ENCODE results near the gene SLC35E2B.
A peak's percentile ranks its signal among the peaks of the same experiment; 100 is the strongest.
"Not testable (repeated sequence)": the region's sequence is repeated elsewhere in the genome, so short reads cannot be mapped to it uniquely, and the experiment has no call there.

Gene SLC35E2B

DNA sequence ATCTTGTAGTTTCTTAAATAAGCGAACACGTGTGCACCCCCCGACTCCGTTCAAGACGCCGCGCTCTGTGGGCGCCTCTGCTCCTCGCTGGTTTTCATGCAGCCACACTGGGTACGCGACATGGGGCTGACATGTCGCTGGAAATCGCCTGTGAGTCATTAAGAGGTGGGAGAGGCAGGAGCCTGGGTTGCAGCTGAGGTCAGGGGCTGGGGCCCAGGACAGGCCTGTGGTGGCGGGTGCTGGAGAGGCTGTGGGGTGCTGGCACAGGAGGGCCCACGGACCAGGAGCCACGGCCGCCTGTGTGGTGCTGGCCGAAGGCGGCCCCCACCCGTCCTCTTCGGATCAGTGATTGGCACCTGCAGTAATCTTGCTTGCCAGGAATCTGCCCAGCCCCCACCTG is 17.8 kb downstream of the SLC35E2B start:
- not testable (repeated sequence) for DNase-seq (ENCODE audit: low read depth)

DNA sequence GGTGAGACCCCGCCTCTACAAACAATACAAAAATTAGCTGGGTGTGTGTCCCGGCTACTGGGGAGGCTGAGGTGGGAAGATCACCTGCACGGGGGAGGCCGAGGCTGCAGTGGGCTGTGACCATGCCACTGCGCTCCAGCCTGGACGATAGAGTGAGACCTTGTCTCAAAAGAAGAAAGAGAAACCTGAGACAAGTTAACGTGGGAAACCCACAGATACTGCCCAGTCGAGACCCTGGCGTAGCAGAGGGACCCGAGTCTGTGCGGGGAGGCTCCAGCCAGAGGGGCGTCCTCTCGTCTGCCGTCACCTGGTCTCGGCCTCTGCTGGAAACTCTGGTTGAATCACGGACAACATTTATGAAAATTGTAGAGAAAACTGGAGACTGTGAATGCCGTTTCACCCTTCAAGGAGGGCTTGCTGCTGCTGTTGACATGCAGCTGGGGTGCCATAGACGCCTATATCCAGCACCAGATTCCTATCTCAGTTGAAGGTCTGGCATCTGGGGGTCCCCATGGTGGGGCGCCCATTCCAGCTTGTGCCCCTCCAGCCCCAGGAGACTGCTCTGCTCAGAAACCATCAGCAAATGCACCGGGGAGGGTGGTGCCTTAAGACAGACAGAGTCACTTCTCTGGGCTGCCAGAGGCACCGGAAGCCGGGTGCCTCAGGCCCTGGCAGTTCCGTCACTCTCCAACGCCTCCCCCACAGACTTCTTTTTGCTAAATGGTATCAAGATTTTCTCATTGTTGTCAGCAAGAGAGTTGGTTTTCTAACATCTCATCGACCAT is 20.2 kb downstream of the SLC35E2B start:
- no peak for DNase-seq (ENCODE audit: low read depth)

DNA sequence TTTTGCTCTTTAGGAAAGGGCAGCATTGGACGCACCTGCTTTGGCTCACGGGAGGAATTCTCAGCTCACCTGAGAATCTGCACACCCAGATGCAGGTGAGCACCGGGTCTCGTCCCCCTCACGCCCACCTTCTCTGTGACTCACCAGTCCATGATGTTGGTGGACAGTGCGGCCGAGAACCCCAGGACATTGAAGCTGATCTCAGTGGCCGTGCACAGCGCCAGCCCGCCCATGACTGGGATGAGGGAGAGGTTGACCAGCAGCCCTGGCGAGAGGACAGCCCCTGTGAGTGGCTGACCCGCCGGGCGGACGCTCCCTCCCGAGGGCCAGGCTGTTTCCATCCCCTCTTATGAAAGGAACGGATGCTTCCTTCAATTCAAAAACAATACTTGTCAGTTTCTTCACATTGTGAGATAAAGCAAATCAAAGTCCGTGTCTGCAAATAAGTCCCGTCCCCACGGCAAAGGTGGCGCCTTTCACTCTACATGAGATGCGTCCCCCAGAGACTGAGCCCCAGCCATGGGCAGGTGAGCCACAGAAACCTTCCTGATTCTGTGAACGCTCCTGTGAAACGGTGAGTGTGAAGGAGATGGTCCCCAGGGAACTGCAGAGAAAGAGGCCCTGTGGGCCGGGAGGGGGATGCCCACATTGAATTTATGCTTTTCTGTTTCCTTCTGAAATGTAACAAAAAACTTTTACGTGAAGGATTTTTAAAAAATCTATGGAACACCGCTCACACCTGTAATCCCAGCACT is 21.1 kb downstream of the SLC35E2B start:
- no peak for DNase-seq (ENCODE audit: low read depth)

DNA sequence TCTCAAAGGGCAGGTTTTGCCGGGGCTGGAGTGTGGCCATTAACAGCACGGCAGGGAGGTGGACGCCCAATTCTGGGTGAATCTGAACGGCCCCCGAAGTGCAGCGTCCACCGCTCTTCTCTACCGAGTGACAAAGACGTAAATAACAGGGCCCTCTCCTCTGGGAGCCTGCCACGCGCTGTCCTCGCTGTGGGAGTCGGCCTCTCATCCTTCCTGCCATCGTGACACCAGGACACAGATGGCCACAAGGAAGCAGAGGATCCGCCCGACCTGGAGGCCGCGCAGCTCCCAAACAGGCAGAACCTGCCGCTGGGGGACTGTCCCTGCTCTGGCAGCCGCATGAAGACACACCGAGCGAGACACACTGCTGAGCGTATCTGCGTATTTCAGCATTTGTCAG is 21.7 kb downstream of the SLC35E2B start:
- no peak for DNase-seq (ENCODE audit: low read depth)

DNA sequence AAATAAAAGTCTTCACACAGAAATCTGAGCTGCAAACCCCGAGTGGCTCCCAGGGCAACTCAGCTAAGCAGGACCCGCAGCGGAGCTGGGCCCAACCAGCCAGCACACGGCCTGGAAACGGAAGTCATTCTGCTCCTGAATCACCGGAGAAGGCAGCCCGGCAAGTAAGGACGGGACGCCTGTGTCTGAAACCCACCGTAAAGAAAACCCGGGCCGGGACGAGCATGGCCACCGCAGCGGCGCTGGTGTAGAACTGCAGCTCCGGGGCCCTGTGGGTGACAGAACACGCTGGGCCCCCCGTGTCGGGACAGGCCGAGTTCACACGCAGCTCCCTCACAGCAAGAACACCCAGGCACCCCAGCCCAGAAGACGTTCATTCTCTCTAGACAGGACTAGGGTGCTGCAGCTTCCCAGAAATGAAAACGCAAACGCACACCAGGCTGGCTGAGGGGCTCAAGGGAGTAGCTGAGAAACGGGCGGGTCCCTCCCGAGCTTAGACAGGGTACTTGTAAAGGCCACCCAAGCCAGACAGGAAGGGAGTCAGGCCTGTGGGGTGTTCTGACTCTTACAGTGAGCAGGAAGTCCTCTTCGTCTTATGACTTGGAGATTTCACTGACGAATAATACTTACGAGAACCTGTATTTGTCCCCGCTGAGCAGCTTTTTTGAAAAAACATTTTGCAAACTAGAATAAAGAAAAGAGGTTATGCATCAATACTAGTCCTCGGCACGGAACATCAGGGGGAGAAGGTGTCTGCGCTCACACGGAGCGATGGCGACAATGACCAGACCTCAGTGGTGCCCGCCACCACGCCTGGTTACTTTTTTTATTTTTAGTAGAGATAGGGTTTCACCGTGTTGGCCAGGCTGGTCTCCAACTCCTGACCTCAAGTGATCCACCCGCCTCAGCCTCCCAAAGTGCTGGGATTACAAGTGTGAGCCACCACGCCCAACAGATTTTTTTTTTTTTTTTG is 22.8 kb downstream of the SLC35E2B start:
- no peak for DNase-seq (ENCODE audit: low read depth)

DNA sequence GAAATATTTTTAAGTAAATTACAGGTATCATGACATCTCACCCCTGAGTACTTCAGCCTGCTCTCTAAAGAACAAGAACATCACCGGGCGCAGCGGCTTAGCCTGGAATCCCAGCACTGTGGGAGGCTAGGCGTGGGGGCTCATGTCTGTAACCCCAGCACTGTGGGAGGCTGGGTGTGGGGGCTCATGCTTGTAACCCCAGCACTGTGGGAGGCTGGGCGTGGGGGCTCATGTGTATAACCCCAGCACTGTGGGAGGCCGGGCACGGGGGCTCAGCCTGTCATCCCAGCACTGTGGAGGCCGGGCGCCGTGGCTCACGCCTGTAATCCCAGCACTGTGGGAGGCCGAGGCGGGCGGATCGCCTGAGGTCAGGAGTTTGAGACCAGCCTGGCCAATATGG is 26.1 kb downstream of the SLC35E2B start:
- DNase-seq (ENCODE audit: low read depth), result no peak

DNA sequence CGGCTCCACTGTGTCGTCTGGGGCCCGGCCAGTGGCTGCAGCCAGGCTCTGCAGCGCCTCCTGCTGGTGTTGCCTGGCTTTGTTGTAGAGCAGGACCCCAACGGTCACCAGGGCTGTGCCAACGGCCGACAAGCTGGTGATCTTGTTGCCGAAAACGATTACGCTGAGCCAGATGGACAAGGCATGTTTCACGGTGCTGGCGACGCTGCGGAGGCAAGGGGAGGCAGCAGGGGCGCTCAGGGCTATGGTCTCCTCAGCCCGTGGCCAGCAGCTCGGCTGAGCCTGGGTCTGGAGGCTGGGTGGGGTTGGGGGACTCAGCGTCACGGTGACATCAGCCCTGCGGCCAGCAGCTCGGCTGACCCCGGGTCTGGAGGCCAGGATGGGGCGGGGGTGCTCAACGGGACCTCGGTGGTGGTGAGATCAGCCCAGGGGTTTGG is 26.8 kb downstream of the SLC35E2B start:
- DNase-seq (ENCODE audit: low read depth), result no peak

DNA sequence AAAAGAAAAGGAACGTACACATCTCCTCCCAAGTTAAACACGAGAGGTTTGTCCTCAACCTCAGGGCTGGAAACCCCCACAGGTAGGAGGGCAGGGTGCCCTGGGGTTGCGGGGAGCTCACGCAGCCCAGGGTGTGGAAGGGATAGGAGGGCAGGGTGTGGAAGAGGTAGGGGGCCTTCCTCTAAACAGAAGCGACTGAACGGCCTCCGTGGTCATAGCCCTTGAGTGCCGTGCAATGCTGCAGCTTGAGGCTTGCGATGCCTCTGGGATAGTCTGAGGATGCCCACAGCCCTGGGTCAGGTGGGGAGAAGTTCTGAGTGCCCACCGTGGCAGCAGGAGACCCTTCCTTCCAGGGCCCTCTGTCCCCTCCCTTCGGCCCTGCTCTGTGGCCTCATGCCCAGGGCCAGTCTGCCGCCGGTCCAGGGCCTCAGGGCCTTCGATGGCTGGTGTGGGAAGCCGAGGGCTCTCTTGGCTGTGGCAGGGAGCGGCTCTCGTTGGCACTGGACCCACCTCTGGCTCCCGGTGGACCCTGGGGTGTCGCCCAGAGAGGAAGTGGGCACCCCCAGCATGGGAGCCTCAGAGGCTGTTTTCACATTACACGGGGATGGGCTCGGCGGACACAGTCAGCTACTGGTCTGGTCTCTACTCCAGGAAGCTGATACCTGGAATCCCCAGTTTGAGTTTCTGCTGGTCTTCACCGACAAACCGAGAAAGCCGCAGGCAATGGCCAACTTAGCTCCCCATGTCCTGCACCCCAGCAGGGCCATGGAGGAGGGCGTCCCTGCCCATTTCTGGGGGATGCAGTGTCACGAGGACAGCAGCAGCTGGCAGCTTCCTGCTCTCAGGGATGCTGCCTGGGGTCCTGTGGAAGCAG is 27.4 kb downstream of the SLC35E2B start:
- DNase-seq (ENCODE audit: low read depth), result no peak

DNA sequence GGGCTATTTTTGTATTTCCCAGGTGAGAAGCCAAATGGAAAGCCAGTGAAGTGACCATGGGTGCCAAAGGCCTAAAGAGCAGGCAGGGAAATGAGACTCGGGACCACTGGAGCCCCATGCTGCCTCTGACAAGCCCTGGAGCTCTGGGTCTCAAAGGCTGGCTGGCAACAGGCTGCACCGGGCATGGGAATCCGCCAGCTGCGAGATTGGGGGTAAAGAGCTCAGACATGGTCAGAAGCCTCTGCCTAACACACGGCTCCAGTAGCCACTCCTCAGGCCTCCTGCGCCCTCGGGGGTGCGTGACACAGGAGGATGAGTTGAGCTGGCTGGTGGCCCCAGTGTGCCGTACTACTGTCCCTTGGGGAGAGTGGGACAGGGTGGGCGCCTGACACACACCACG is 28.3 kb downstream of the SLC35E2B start:
- not testable (repeated sequence) for DNase-seq (ENCODE audit: low read depth)

DNA sequence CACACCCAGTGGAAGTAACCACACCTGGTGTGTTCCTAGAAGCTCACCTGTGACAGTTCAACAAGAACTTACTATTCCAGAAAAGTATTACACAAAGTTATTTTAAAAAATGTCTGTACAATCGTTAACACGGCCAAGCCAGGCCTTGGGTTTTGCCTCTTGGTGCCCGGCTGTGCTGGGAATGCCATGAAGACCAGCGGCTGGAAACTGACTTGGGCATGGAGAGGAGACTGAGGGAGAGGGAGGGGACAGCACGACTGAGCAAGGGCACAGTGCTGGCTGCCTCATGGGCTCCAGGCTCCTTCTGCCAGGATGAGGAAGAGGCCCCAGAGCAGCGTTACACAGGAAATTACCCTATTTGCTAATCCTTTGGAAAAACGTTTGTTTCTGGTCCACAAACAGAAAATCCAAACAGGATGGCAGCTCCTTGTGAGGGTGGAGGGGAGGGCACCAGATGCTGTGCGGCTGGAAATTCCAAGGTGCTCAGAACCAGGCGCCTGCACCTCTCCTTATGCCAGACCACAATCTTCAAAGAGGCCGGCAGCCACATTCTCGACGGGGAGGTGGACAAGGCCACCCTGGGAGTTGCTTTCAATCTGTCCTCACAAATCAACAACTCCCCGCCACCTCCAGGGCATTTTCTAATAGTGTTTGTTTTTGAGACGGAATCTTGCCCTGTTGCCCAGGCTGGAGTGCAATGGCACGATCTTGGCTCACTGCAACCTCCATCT is 29.6 kb downstream of the SLC35E2B start:
- not testable (repeated sequence) for DNase-seq (ENCODE audit: low read depth)

DNA sequence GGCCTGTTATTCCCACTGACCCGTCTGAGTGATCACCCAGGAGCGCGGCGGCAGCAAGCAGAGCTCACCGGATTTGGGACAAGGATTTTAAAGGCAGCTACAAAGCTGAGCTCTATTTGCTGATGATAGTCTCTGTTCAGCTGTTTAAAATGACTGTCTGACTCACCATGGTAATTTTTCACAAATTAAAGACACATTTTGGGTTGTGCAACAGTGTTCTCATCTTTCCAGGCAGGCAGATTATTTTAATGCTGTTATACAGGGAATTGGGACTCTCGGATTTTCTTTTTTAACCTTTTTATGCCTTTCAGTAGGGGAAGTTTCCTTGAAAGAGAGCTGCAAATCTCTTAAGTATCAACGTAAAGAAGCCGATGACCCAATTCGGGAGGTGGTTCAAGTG is 30.2 kb downstream of the SLC35E2B start:
- not testable (repeated sequence) for DNase-seq (ENCODE audit: low read depth)

DNA sequence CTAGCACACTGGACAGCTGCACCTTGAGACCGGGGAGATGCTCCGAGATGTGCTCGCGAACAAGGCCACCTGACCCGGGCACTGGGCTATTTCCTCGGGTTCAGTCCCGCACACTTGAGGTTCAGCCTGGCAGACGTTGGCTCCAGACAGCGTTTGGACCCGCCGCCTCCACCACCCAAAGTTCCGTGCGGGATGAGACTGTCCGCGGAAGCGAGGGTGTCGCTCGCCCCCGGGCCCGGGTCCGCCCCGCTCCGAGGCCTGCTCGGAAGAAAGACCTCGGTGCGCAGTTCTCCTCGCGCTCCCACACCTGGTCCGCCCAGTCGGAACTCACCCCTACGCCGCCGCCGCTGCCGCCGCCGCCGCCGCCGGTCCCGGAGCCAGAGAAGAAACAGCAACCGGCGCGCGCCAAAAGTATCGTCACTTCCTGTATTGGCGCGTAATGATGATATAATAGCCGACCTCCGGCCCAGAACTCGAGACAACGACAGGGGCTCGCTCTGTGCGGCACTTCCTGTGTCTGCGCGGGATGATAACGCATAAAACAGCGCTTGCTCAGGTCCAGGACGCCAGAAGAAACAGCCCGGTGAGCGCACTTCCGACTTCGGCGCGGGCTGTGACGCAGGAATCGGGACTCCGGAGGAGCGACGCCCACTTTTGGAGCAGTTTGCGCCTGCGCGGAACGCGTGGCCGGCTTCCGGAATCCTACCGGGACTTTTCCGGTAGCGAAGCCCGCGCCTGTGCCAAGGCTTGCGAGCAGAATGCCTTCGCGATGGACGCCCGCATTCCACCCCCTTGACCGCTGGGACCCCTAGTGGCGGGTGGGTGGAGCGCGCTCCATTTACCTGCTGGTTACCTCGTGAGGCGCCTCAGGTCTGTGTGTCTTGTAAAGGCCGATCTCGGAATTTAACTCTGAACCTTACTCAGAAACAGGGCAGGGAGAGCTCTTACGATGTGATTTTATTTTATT is 33.7 kb downstream of the SLC35E2B start, which contains the start of gene CDK11B:
CDK11B (minus strand) TSS at position 422 of the 967 bp plus-strand sequence. CDS start 1,519 bp downstream, outside the sequence.
- peak; percentile 98 for DNase-seq (ENCODE audit: low read depth)

DNA sequence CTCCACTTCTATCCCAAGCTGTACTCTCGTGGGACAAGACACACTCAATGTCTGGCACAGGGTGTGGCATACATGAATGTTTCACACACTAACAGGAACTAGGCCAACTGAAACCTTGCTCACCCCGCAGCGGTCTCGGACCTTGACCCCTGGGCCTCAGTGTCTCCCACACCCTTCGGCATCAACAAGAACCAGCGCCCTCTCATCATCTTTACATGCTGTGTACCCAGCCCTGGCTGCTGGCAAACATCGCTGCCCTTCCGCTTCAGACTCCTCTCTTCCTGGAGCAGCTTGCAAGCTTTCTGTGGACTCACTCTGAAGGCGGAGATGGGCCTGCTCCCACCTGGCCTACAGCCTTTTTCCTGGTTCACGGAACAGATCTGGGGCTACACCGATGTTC is 44.3 kb downstream of the SLC35E2B start:
- DNase-seq (ENCODE audit: low read depth), result not testable (repeated sequence)

DNA sequence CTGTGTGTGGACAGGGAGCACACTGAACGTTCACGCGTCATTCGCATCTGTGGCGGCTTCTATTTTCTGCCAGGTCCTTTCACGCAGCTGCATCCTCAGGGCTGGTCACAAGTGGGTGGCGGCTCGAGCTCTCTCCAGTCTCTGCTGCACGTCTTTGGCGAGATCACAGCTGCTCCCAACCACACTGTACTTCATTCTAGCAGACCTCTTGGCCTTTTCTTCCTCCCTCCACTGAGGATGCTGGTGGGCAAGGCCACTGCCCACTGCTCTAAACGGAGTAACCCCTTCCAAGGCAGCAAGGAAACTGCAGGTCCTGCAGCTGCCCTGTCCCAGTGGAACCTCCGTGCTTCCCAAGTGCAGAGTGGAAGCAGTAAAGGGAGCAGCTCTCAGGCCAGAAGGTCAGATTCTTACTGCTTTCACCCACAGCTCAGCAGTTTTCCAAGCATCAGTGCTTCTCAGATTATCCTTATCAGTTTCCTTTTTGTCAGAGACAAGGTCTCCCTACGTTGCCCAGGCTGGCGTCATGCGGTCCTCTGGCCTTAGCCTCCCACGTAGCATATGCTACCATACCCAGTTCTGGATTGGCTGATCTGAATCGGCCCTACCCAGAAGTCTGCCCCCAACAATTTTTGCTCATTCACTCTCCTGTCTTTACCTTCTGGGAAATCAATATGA is 44.9 kb downstream of the SLC35E2B start:
- not testable (repeated sequence) for DNase-seq (ENCODE audit: low read depth)

DNA sequence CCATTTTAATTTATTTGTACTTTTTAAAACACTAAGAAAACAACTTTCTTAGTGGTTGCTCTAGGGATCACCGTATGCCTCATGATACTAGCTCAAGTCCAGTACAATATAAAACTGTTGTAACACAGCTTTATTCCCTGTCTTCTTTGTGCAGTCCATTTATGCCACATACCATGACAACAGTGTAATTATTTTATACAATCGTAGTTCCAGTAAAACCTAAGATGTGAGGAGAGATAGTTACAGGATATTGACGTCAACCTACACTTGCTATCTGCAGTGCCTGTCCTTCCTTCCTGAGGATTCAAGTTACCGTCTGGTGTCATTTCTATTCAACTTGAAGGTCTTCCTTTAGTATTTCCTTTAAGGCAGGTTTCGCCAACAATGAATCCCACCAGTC is 46.3 kb downstream of the SLC35E2B start:
- not testable (repeated sequence) for DNase-seq (ENCODE audit: low read depth)

DNA sequence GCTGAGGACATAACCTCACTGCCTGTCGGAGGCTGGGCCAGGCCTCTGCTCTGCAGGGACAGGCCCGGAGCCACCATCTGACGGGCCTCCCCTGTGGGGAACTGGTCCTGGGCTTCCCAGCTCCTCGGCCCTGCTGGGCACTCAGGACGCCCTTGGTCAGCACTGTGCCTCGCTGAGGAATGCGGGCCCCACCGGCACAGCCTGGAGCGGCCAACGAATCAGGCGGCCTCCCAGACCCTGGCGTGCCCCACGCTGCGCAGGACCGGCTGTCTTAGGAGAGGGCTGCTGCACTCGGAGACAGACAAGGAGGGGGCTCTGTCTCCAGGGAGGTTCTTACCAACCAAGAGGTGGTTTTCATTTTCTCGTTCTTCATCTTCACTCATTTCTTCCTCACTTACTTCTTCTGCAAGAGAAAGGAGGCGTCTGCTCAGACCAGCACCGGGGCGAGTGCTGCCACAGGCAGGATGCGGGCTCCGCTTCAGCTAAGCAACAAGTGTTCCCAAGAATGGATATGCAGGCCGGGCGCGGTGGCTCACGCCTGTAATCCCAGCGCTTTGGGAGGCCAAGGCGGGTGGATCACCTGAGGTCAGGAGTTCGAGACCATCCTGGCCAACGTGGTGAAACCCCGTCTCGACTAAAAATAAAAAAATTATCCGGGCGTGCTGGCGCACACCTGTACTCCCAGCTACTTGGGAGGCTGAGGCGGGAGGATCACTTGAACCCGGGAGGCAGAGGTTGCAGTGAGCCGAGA is 51.7 kb downstream of the SLC35E2B start:
- DNase-seq (ENCODE audit: low read depth), result not testable (repeated sequence)

DNA sequence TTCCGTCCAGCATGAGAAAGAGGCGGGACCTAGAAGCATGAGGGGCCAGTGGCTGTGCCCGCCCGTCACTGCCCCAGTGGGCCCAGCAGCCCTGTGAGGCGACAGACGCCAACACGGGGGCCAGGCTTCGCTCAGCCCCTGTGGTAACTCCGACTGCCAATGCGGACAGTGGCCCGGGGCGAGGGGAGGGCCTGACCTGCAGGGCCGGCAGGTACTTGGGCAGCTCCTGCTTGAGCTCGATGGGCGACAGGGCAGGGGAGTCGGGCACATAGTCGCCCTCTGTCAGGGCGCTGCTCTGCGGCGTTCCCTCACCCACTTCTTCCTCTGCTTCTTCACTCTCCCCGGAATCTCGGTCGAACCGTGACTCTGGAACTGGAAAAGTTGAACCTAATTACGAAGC is 52.5 kb downstream of the SLC35E2B start:
- DNase-seq (ENCODE audit: low read depth), result not testable (repeated sequence)

DNA sequence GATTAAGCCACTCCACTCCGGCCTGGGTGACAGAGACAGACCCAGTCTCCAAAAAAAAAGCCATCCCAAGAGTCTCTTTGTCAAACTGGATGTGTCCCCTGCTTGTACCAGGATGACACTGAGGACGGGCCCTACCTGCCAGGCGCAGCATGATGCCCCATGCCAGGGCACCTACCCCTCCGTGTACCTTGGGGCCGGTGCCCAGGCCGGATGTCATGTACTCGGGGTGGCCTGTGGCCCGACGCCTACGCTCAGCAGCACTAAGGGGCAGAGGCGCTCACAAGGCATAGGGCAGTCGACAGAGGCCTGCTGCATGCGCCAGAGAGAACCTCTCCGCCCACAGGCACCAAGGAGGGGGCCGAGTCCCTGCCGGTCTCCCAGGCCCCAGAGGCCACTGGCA is 53.2 kb downstream of the SLC35E2B start:
- DNase-seq (ENCODE audit: low read depth), result not testable (repeated sequence)
